Measurements from ENCODE around the gene CCDC194. TPM values are rescaled to one million over a fixed set of nuclear protein-coding genes. Genes with fewer than 3 reads are reported as not detected.

CCDC194 gene
- total and polyA plus RNA-seq, 8 donors = 0.23 to 0.56 TPM; not detected in 6

- H3K36me3 ChIP-seq = no peaks in the 10 kb centered on the region
- H3K4me1 ChIP-seq = no peaks in the 10 kb centered on the region
- H3K27me3 ChIP-seq = no peaks in the 10 kb centered on the region
- H3K9me3 ChIP-seq = no peaks in the 10 kb centered on the region
- ATAC-seq (no peak), DNase-seq (no peak), FAIRE-seq (no peak)
- H3K27ac ChIP-seq = no peak overlapping the region
- TF ChIP-seq CTCF (IDR thresholded peaks at IDR 0.05) = no peak
- WGBS, 2 donors = 82 to 88% methylated on average over 9 of the region's 9 CpGs
- H3K4me3 ChIP-seq = no peak overlapping the region
- intact Hi-C loops (cut with DNase I) = no loop called here
Measured at GRCh38 chr19:17409990-17410389, 16.0 kb upstream of the CCDC194 start.

- intact Hi-C loops (cut with DNase I) = no loop called here
- ATAC-seq = no peak
- Histone ChIP-seq H3K9me3 (no peaks in the 10 kb centered on the region), H3K27ac (peak overlapping the region in 1 of 4 donors; percentile 66), H3K36me3 (no peaks in the 10 kb centered on the region), H3K4me3 (peak overlapping the region in 2 of 4 donors; percentile 22 to 40), H3K4me1 (no peaks in the 10 kb centered on the region), H3K27me3 (no peaks in the 10 kb centered on the region)
- DNase-seq = no peak
- no peak for FAIRE-seq
- no peak for TF ChIP-seq CTCF (IDR thresholded peaks at IDR 0.05)
- 43 to 50% methylated on average over 2 of the region's 2 CpGs for WGBS, 2 donors
Measured at GRCh38 chr19:17406887-17407196, 12.8 kb upstream of the CCDC194 start.

GRCh38 chr19:17406046-17406886 lies 12.3 kb upstream of the CCDC194 start:
- H3K4me3 ChIP-seq = peak overlapping the region in 2 of 4 donors; percentile 22 to 40
- ATAC-seq (peak in 1 of 4 donors; percentile 18), DNase-seq (no peak), FAIRE-seq (no peak)
- no peaks in the 10 kb centered on the region for H3K36me3 ChIP-seq
- intact Hi-C loops (cut with DNase I) = no loop called here
- no peak for TF ChIP-seq CTCF (IDR thresholded peaks at IDR 0.05)
- H3K27me3 ChIP-seq = no peaks in the 10 kb centered on the region
- H3K9me3 ChIP-seq = no peaks in the 10 kb centered on the region
- WGBS, 2 donors = 77 to 79% methylated on average over 10 of the region's 10 CpGs
- no peaks in the 10 kb centered on the region for H3K4me1 ChIP-seq
- H3K27ac ChIP-seq = peak overlapping the region; percentile 28 to 73 (median 54)

- peak within 1 kb of the TSS; percentile 28 to 73 (median 54) for H3K27ac ChIP-seq
- no peaks in the 10 kb centered on the region for H3K9me3 ChIP-seq
- ATAC-seq = peak; percentile 82 to 94 (median 90)
- FAIRE-seq = no peak
- H3K36me3 ChIP-seq = no peaks in the 10 kb centered on the region
- H3K4me3 ChIP-seq = peak within 1 kb of the TSS; percentile 5 to 40 (median 20)
- DNase-seq = peak in 1 of 6 donors; percentile 68
- intact Hi-C loops (cut with DNase I) = no loop called here
- TF ChIP-seq CTCF (IDR thresholded peaks at IDR 0.05) = no peak
- H3K4me1 ChIP-seq = no peaks in the 10 kb centered on the region
- no peaks in the 10 kb centered on the region for H3K27me3 ChIP-seq
- WGBS, 2 donors = 63 to 66% methylated on average over 18 of the region's 18 CpGs
Measured at GRCh38 chr19:17405250-17406045, 11.5 kb upstream of the CCDC194 start, which contains the start of gene BST2. BST2 (minus strand) TSS chr19:17405630; CDS start chr19:17405575, 55 bp downstream.
